GM12892 (cell line): Measurements from ENCODE around the gene TSPAN13.

Experiments used
- POLR2A ChIP-seq: IDR thresholded peaks from 2 replicates; pipeline ENCODE4 v1.6.1; 2011; ENCODE audit warnings: low read depth, low read length, control low read depth
- POLR2AphosphoS5 ChIP-seq: IDR thresholded peaks from 2 replicates; pipeline ENCODE4 v1.6.1; 2011; ENCODE audit warnings: low read depth, low read length, control low read depth

DNA sequence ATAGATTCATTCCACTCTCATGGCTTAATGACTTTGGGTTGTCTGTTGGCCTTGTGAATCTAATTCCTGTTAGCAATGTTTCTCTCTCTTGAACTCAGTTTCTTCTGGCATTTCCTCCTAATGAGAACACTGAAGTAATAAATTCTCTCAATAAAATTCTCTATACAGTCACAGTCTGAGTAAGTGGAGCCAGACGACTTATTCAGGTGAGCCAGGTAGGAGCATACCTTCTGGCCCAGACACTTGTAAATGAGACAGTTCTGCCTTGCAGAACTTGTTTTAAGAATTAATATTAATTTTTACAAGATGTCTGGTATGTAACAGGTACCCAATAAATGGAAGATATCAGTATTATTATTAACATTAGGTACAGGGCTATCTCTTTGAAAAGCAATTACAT lies 79.8 kb downstream of the TSPAN13 start:
- TF ChIP-seq POLR2AphosphoS5 (no peak), POLR2A (no peak)
